H9 (cell line): Measurements from ENCODE around the gene GRK3. TPM values are rescaled to one million over a fixed set of nuclear protein-coding genes. Genes with fewer than 3 reads are reported as not detected.

Source experiments
- DNase-seq: peaks from one replicate; pipeline ENCODE4 v3.0.0-alpha.2; 2017
- H2AFZ ChIP-seq: one replicate; pipeline ENCODE4 v1.6.1; 2013; ENCODE audit warnings: mild to moderate bottlenecking, low read length, control low read depth, moderate library complexity
- H2AK5ac ChIP-seq: 2 replicates; pipeline ENCODE4 v1.6.1; 2013; ENCODE audit warnings: low read length, control low read depth, mixed read lengths; ENCODE audit not compliant: insufficient read length
- H2BK120ac ChIP-seq: one replicate; pipeline ENCODE4 v1.6.1; 2013; ENCODE audit warnings: low read depth, mild to moderate bottlenecking, low read length, control low read depth, inconsistent platforms; ENCODE audit not compliant: poor library complexity, severe bottlenecking
- H2BK12ac ChIP-seq: 2 replicates; pipeline ENCODE4 v1.6.1; 2013; ENCODE audit warnings: low read length, control low read depth, mixed read lengths, low read depth; ENCODE audit not compliant: insufficient read length
- H2BK15ac ChIP-seq: 2 replicates; pipeline ENCODE4 v1.6.1; 2013; ENCODE audit warnings: low read depth, low read length, control low read depth
- H2BK20ac ChIP-seq: one replicate; pipeline ENCODE4 v1.6.1; 2013; ENCODE audit warnings: low read depth, mild to moderate bottlenecking, low read length, control low read depth, inconsistent platforms; ENCODE audit not compliant: poor library complexity, severe bottlenecking
- H2BK5ac ChIP-seq: 2 replicates; pipeline ENCODE4 v1.6.1; 2013; ENCODE audit warnings: low read length, control low read depth, mixed read lengths; ENCODE audit not compliant: insufficient read length
- H3K14ac ChIP-seq: 2 replicates; pipeline ENCODE4 v1.6.1; 2013; ENCODE audit warnings: low read length, control low read depth; ENCODE audit not compliant: insufficient read depth
- H3K18ac ChIP-seq: 2 replicates; pipeline ENCODE4 v1.6.1; 2013; ENCODE audit warnings: low read depth, mild to moderate bottlenecking, mixed read lengths, low read length, control low read depth; ENCODE audit not compliant: insufficient read length
- H3K23ac ChIP-seq: 2 replicates; pipeline ENCODE4 v1.6.1; 2013; ENCODE audit warnings: low read length, control low read depth, mixed read lengths, low read depth; ENCODE audit not compliant: insufficient read length
- H3K23me2 ChIP-seq: 2 replicates; pipeline ENCODE4 v1.6.1; 2013; ENCODE audit warnings: low read depth, mild to moderate bottlenecking, mixed read lengths, low read length, control low read depth; ENCODE audit not compliant: insufficient read length, poor library complexity, severe bottlenecking
- H3K27ac ChIP-seq: 2 replicates; pipeline ENCODE4 v1.5.1; 2013; ENCODE audit warnings: low read length, control low read depth, mixed read lengths, low read depth; ENCODE audit not compliant: insufficient read length
- H3K27me3 ChIP-seq: 2 replicates; pipeline ENCODE4 v1.6.1; 2013; ENCODE audit warnings: low read length, control low read depth, inconsistent platforms; ENCODE audit not compliant: insufficient read depth
- H3K4ac ChIP-seq: 2 replicates; pipeline ENCODE4 v1.6.1; 2013; ENCODE audit warnings: low read depth, mild to moderate bottlenecking, control low read depth, inconsistent platforms, low read length, moderate library complexity
- H3K4me1 ChIP-seq: 2 replicates; pipeline ENCODE4 v1.6.1; 2013; ENCODE audit warnings: low read length, control low read depth, inconsistent platforms; ENCODE audit not compliant: insufficient read depth
- H3K4me2 ChIP-seq: 2 replicates; pipeline ENCODE4 v1.6.1; 2013; ENCODE audit warnings: low read length, control low read depth, mixed read lengths; ENCODE audit not compliant: insufficient read length, insufficient read depth
- H3K56ac ChIP-seq: 2 replicates; pipeline ENCODE4 v1.6.1; 2013; ENCODE audit warnings: low read depth, mild to moderate bottlenecking, mixed read lengths, low read length, control low read depth; ENCODE audit not compliant: insufficient read length
- H3K79me1 ChIP-seq: 2 replicates; pipeline ENCODE4 v1.6.1; 2013; ENCODE audit warnings: low read depth, mild to moderate bottlenecking, moderate library complexity, low read length, control low read depth, inconsistent platforms; ENCODE audit not compliant: insufficient read depth, poor library complexity, severe bottlenecking
- H3K79me2 ChIP-seq: 2 replicates; pipeline ENCODE4 v1.6.1; 2013; ENCODE audit warnings: low read length, control low read depth, inconsistent platforms; ENCODE audit not compliant: insufficient read depth
- H3K9ac ChIP-seq: 2 replicates; pipeline ENCODE4 v1.6.1; 2013; ENCODE audit warnings: low read length, control low read depth, mixed read lengths; ENCODE audit not compliant: insufficient read length; ENCODE audit errors: extremely low read depth
- H3K9me3 ChIP-seq: one replicate; pipeline ENCODE4 v1.6.1; 2013; ENCODE audit warnings: low read depth, low read length, inconsistent platforms; ENCODE audit not compliant: control insufficient read depth
- H3T11ph ChIP-seq: one replicate; pipeline ENCODE4 v1.6.1; 2013; ENCODE audit warnings: mild to moderate bottlenecking, low read length, control low read depth, inconsistent platforms
- H4K20me1 ChIP-seq: one replicate; pipeline ENCODE4 v1.6.1; 2013; ENCODE audit not compliant: control insufficient read depth, insufficient read length, insufficient read depth
- H4K5ac ChIP-seq: 2 replicates; pipeline ENCODE4 v1.6.1; 2013; ENCODE audit warnings: low read depth, mild to moderate bottlenecking, mixed read lengths, low read length, control low read depth; ENCODE audit not compliant: insufficient read length
- H4K8ac ChIP-seq: replicated peaks from 2 replicates; pipeline ENCODE4 v1.6.1; 2013; ENCODE audit warnings: low read length, control low read depth, mixed read lengths, low read depth; ENCODE audit not compliant: insufficient read length
- H4K91ac ChIP-seq: 2 replicates; pipeline ENCODE4 v1.6.1; 2013; ENCODE audit warnings: low read depth, mild to moderate bottlenecking, moderate library complexity, mixed read lengths, low read length, control low read depth; ENCODE audit not compliant: insufficient read length
- H3K27ac Mint-ChIP-seq, 3 experiments: 2 replicates in 2 of 3; 3 replicates in 1 of 3; pipeline ENCODE4 v1.8.0; 2020 to 2021; ENCODE audit warnings: mixed read lengths in 3 of 3, mild to moderate bottlenecking in 1 of 3, moderate library complexity in 1 of 3
- H3K27me3 Mint-ChIP-seq: 2 replicates; pipeline ENCODE4 v1.8.0; 2021; ENCODE audit warnings: low read depth, mild to moderate bottlenecking, moderate library complexity, mixed read lengths
- H3K36me3 Mint-ChIP-seq, 3 experiments: 2 replicates in 2 of 3; 3 replicates in 1 of 3; pipeline ENCODE4 v1.8.0; 2020 to 2021; ENCODE audit warnings: low read depth in 3 of 3, mixed read lengths in 3 of 3; ENCODE audit not compliant: insufficient read depth in 1 of 3
- H3K4me1 Mint-ChIP-seq, 2 experiments: 2 replicates each; pipeline ENCODE4 v1.8.0; 2020; ENCODE audit warnings: mixed read lengths in 2 of 2
- H3K4me3 Mint-ChIP-seq, 2 experiments: 2 replicates in 1 of 2; 3 replicates in 1 of 2; pipeline ENCODE4 v1.8.0; 2020 to 2021; ENCODE audit warnings: mild to moderate bottlenecking in 2 of 2, mixed read lengths in 2 of 2, moderate library complexity in 1 of 2
- H3K9me3 Mint-ChIP-seq, 2 experiments: 2 replicates in 1 of 2; 3 replicates in 1 of 2; pipeline ENCODE4 v1.8.0; 2020; ENCODE audit warnings: mild to moderate bottlenecking in 2 of 2, mixed read lengths in 2 of 2, moderate library complexity in 1 of 2
- CTCF ChIP-seq: fragments of 200-600 bp; sonication (generic); conservative IDR thresholded peaks from 3 replicates; pipeline ENCODE4 v1.8.0; 2021; ENCODE audit warnings: antibody characterized with exemption, mild to moderate bottlenecking
- WGBS: extraction: QIAGEN DNeasy Blood & Tissue Kit; methylation state at CpG from one replicate; pipeline ENCODE4 v1.1.7; 2013; ENCODE audit warnings: missing lambda C conversion rate, low lambda C conversion rate, mixed read lengths; ENCODE audit not compliant: insufficient read length; ENCODE audit errors: extremely low coverage; 5-methylcytosine and 5-hydroxymethylcytosine counted together
- total RNA-seq: library from RNA; stranded (reverse); gene quantifications from 2 replicates; pipeline ENCODE4 v1.2.1, GENCODE V29; 2021

The GRK3 gene
- total RNA-seq, 1 experiment from 2014 or later, result 23.9 TPM

GRCh38 chr22:25629613-25630012, 65.1 kb downstream of the GRK3 start:
- H2BK20ac ChIP-seq, result no peak overlapping the region
- no peak overlapping the region for H3T11ph ChIP-seq
- no peak overlapping the region for H3K4me2 ChIP-seq
- H3K18ac ChIP-seq, result no peak overlapping the region
- no peak overlapping the region for H3K27ac ChIP-seq
- no peak overlapping the region for H3K27ac Mint-ChIP-seq
- H3K23me2 ChIP-seq, result no peaks in the 10 kb centered on the region
- H2AK5ac ChIP-seq, result no peak overlapping the region
- no peaks in the 10 kb centered on the region for H3K79me2 ChIP-seq
- peaks cover 3% of the 10 kb centered on the region; the same call in 1 of the 2 replicates for H3K4me1 ChIP-seq
- WGBS, result no CpG with 5 or more reads among the region's 2 CpGs
- no peaks in the 10 kb centered on the region for H3K9me3 Mint-ChIP-seq
- H4K91ac ChIP-seq, result no peak overlapping the region
- H4K5ac ChIP-seq, result no peak overlapping the region
- no peak overlapping the region for H2AFZ ChIP-seq
- H4K20me1 ChIP-seq, result no peaks in the 10 kb centered on the region
- H3K27me3 ChIP-seq, result no peaks in the 10 kb centered on the region
- no peak overlapping the region for H3K56ac ChIP-seq
- H3K79me1 ChIP-seq, result no peaks in the 10 kb centered on the region
- no peaks in the 10 kb centered on the region for H3K9me3 ChIP-seq
- no peak overlapping the region for H2BK12ac ChIP-seq
- H3K4me1 Mint-ChIP-seq, result peaks cover 23 to 27% of the 10 kb centered on the region in 2 experiments
- no peak overlapping the region for H2BK120ac ChIP-seq
- H3K36me3 Mint-ChIP-seq, result peaks cover 0 to under 1% (median 0%) of the 10 kb centered on the region in 3 experiments; a peak in 2 of 7 replicates
- DNase-seq, result no peak
- no peak overlapping the region for H3K4ac ChIP-seq
- no peak overlapping the region for H3K4me3 Mint-ChIP-seq
- no peak overlapping the region for H3K9ac ChIP-seq
- no peak overlapping the region for H4K8ac ChIP-seq
- H3K23ac ChIP-seq, result no peak overlapping the region
- H3K14ac ChIP-seq, result no peak overlapping the region
- no peak overlapping the region for H2BK5ac ChIP-seq
- H3K27me3 Mint-ChIP-seq, result no peaks in the 10 kb centered on the region
- TF ChIP-seq CTCF, result no peak
- no peak overlapping the region for H2BK15ac ChIP-seq
